IPS-18c (cell line): ENCODE measurements around the gene NFE2L1.

ENCODE experiments used
- H3K4me3 ChIP-seq: 2 replicates; pipeline ENCODE4 v1.7.0; 2013; ENCODE audit warnings: low read depth, mild to moderate bottlenecking, low read length, moderate library complexity; ENCODE audit not compliant: insufficient read depth
- H3K9me3 ChIP-seq: one replicate; pipeline ENCODE4 v1.6.1; 2013; ENCODE audit warnings: mild to moderate bottlenecking, low read length, moderate library complexity; ENCODE audit not compliant: control insufficient read depth, insufficient read depth

Gene NFE2L1

DNA sequence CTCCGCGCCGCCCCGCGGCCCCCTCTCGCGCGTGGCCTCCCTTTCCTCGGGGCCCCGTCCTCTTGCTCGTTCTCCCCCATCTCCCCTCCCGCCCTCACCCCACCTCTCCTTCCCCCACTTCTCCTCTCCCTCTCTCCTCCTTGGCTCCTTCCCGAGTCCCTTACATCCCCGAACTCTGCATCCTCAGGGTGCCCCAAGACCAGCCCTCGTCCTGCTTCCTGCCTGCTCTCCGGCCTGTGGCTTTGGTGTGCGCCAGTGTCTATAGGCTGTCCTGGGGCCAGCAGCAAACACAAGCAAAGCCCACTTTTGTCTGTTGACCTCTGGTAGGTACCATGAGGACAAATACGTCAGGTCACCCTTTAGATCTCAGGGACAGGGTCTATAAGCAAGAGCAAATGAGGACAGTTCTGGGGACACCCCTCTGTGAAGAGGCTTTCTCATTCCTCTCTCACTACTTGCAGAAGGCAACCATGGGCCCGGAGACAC lies 10.3 kb upstream of the NFE2L1 start:
- H3K4me3 ChIP-seq: peak overlapping the region; percentile 49

DNA sequence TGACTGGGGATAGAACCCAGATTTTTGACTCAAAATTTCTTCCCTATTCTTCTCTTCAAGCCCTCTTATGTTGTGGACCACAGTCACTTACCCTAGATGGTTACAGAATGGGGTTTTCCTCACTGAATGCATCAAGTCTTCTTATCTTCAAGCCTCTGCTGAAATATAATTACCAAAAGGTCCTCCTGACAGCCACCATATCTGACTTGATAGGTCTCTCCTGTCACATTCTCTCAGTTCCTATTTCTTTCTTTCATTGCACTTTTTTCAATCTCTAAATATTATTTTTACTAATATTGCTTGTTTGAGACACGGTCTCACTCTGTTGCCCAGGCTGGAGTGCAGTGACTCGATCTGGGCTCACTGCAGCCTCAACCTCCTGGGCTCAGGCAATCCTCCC lies 9.5 kb upstream of the NFE2L1 start:
- no peaks in the 10 kb centered on the region for H3K9me3 ChIP-seq
- H3K4me3 ChIP-seq: no peak overlapping the region

More for the DNA sequence above, 10.3 kb upstream of the NFE2L1 start:
- H3K9me3 ChIP-seq: no peaks in the 10 kb centered on the region

- no peak overlapping the region for H3K4me3 ChIP-seq
These were observed 5.0 kb upstream of the NFE2L1 start for GRCh38 chr17:48043176-48043575.

GRCh38 chr17:48044851-48045250 lies 3.3 kb upstream of the NFE2L1 start:
- Histone ChIP-seq H3K4me3 (no peak overlapping the region), H3K9me3 (no peaks in the 10 kb centered on the region)

More at GRCh38 chr17:48043176-48043575, 5.0 kb upstream of the NFE2L1 start:
- no peaks in the 10 kb centered on the region for H3K9me3 ChIP-seq

GRCh38 chr17:48045316-48046001 lies 2.7 kb upstream of the NFE2L1 start:
- H3K4me3 ChIP-seq: no peak overlapping the region
- H3K9me3 ChIP-seq: no peaks in the 10 kb centered on the region

DNA sequence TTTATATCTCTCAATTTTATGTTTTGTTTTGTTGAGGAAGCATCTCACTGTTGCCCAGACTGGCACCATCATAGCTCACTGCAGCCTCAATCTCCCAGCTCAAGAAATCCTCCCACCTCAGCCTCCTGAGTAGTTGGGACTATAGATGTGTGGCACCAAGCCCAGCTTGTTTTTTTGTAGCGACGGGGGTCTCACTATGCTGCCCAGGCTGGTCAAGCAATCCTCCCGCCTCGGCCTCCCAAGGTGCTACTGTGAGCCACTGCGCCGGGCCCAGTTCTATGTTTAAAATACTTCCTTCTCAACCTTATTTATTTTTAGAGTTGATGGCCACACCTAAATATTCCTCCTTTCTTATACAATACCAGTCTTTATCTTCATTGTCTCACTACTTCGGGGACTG lies 1.9 kb upstream of the NFE2L1 start:
- Histone ChIP-seq H3K4me3 (peak overlapping the region; percentile 82; the same call in 1 of the 2 replicates), H3K9me3 (no peaks in the 10 kb centered on the region)

DNA sequence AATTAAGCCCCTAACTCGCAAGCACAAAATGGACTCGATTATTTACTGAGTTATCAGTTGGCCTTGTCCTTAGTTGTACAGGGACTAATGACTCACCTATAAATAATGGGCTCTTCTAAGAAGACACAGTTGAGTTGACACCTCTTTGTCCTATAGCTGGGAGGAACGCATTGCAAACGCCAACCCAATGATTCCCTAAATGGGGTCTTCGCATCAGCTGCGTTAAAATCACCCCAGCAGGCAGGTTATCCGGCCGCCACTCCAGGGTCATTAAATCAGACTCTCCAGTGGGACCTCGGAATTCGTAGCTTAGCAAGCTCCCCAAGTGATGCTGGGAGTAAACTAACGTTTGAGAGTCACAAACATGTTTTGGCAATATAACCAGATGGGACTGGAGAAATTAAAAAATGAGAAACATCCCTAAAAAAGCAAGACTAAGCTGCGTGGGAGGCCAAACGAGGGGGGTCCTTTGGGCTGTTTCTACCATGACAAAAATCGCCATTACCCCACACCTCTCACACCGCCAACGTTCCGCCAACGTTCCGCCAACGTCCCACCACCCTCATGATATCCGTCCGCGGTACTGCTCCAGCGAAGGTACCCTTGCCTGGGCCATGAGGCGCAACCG lies 932 bp upstream of the NFE2L1 start:
- Histone ChIP-seq H3K4me3 (peak overlapping the region; percentile 82), H3K9me3 (no peaks in the 10 kb centered on the region)

DNA sequence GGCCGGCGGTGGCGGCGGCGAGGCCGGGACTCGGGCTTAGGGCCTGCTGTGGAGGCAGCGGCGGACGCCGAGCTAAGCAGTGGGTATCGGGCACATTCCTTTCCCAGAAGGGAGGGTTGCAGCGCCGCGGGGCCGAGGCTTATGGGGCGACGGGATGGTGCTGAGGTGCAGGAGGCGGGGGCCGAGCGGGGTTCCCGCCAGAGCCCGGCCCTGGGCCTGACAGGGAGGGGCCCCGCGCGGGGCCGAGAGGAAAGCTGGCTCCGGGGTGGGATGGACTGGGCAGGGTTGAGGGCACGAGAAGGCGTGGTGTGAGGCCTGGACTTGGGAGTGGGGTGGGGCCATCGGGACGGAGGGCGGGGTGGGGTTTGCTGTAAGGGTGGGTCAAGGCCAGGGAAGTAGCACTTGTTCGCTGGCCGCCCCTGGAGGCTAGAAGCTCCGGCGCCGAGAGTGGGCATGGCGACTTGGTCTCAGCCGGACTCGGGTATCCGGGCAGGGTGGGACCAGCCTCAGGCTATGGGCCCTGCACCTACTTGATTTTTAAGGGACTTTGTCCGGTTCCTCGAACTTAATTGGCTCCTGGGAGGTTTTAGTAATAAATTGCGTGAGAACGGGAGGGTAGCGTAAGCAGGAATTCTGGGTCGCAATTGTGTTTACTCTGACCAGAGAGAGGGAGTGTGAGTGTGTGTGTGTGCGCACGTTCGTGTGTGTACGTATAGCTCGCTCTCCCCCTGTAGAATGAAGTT lies 396 bp downstream of the NFE2L1 start:
- peak overlapping the region; percentile 87 for H3K4me3 ChIP-seq

GRCh38 chr17:48051283-48051682 lies 3.1 kb downstream of the NFE2L1 start:
- Histone ChIP-seq H3K9me3 (no peaks in the 10 kb centered on the region), H3K4me3 (0 out of 2 replicates have a peak overlapping the region, but pooled peaks have one; percentile 15)

More for the DNA sequence above, 396 bp downstream of the NFE2L1 start:
- no peaks in the 10 kb centered on the region for H3K9me3 ChIP-seq

GRCh38 chr17:48051706-48052486 lies 3.7 kb downstream of the NFE2L1 start:
- Histone ChIP-seq H3K4me3 (no peak overlapping the region; the same call in 1 of the 2 replicates), H3K9me3 (no peaks in the 10 kb centered on the region)

- peak overlapping the region; percentile 20 for H3K4me3 ChIP-seq
- no peaks in the 10 kb centered on the region for H3K9me3 ChIP-seq
These were observed 5.0 kb downstream of the NFE2L1 start for GRCh38 chr17:48052956-48053757.

DNA sequence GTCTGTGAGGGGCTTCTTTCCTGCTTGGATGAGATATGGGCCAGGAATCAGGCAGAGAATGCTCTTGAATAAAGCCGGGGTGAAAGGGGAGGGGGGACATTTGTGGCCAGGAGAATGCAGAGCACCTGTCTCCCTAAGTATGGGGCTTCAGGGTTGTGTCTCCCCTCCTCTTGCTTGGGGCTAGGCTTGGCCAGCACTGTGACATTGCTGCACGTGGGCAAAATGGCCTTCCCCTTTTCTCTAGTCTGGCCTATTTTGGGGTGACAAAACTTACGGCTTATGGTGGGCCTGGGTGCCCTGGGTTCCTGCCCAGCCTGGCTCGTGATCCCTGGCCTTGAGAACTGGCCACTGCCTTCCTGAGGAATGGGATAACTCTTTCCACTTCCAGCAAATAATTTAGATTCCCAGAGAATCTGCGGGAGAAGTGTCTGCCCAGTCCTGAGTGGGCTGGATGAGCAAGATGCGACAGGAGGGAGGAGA lies 5.6 kb downstream of the NFE2L1 start:
- H3K9me3 ChIP-seq: no peaks in the 10 kb centered on the region
- H3K4me3 ChIP-seq: peak overlapping the region; percentile 20

- Histone ChIP-seq H3K9me3 (no peaks in the 10 kb centered on the region), H3K4me3 (peak overlapping the region; percentile 78)
These were observed 6.4 kb downstream of the NFE2L1 start for GRCh38 chr17:48054238-48055185.

DNA sequence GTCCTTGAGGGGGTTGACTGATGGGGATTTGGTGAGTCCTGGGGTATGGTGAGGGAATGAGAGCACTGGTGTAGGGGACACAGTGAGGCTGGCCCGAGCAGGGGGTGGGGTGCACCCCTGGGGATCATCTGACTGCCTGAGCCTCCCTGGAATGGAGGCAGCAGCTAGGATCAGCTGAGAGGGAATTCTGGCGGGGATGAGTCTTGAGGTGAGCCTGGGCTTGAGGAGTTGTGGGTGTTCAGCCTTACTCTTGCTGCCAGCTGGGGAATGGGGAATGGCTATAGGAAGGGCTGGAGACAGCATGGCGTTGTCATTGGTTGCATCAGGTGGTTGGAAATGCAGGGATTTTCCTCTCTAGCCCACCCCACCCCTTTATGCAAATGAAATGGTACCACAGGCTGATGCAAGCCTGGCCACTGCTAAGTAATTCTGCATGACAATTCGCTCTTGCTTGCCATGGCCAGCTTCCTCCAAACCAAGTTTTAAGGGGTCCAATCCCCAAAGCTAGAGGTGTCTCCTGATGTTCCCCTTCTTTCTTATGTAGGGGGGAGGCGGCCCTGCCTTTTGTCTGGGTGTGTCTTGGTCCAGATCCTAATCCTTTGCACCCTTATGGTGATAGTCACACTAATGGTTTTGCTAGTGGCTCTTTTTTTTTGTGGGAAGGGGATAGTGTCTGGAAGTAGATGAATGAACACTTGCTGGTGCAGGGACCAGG lies 7.5 kb downstream of the NFE2L1 start:
- Histone ChIP-seq H3K4me3 (peak overlapping the region; percentile 78), H3K9me3 (no peaks in the 10 kb centered on the region)

DNA sequence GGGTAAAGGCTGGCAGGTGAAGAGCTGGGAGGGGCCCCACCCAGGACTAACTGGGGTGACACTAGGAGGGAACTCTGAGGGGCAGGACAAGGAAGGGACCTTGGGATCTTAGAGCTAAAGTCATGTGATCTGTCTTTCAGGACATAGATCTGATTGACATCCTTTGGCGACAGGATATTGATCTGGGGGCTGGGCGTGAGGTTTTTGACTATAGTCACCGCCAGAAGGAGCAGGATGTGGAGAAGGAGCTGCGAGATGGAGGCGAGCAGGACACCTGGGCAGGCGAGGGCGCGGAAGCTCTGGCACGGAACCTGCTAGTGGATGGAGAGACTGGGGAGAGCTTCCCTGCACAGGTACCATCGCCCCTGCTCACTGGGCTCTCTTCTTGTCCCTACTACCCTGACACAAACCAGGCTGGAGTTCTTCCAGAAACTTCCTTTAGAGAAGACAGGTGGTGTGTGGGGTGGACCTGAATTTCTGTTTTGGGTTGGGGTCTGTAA lies 8.1 kb downstream of the NFE2L1 start:
- Histone ChIP-seq H3K9me3 (no peaks in the 10 kb centered on the region), H3K4me3 (peak overlapping the region; percentile 78)
